Spinal cord (tissue), 10 donors: ENCODE data around the gene GOLGA6L9. TPM values are rescaled to one million over a fixed set of nuclear protein-coding genes. Genes with fewer than 3 reads are reported as not detected.
"Not testable (repeated sequence)": the region's sequence is repeated elsewhere in the genome, so short reads cannot be mapped to it uniquely, and the experiment has no call there.

ENCODE experiments used
- DNase-seq, 6 donors: peaks; one replicate each; pipeline versions ENCODE4 v3.0.0 to v3.0.0-alpha.2; 2013 to 2015; ENCODE audit warnings: low spot score in 6 of 6, low read depth in 4 of 6
- H3K27ac ChIP-seq: one replicate; pipeline ENCODE4 v1.5.1; 2013; ENCODE audit warnings: low read depth, low read length, control low read depth
- H3K27me3 ChIP-seq: one replicate; pipeline ENCODE4 v1.6.1; 2013; ENCODE audit warnings: low read length; ENCODE audit not compliant: control insufficient read depth, insufficient read depth
- H3K36me3 ChIP-seq: one replicate; pipeline ENCODE4 v1.6.1; 2013; ENCODE audit warnings: low read length; ENCODE audit not compliant: control insufficient read depth, insufficient read depth
- H3K4me1 ChIP-seq: one replicate; pipeline ENCODE4 v1.6.1; 2013; ENCODE audit warnings: low read length; ENCODE audit not compliant: control insufficient read depth, insufficient read depth
- H3K4me3 ChIP-seq: one replicate; pipeline ENCODE4 v1.5.1; 2013; ENCODE audit warnings: low read depth, low read length, control low read depth
- H3K9me3 ChIP-seq: one replicate; pipeline ENCODE4 v1.6.1; 2013; ENCODE audit warnings: low read length; ENCODE audit not compliant: control insufficient read depth, insufficient read depth
- WGBS: methylation state at CpG from one replicate; pipeline ENCODE4 v1.1.5; 2013; ENCODE audit warnings: missing lambda C conversion rate; ENCODE audit not compliant: insufficient coverage; 5-methylcytosine and 5-hydroxymethylcytosine counted together
- polyA plus RNA-seq, 2 donors: library from polyadenylated mRNA; unstranded; fragments of 120-200 nt; gene quantifications; one replicate each; pipeline ENCODE4 v1.2.1, GENCODE V29; 2013; ENCODE audit not compliant: insufficient read length in 2 of 2
- small RNA-seq: library from RNA; depleted of rRNA; stranded (forward); fragments of <200 nt; gene quantifications from one replicate; pipeline ENCODE3, GENCODE V24; 2014; ENCODE audit warnings: low replicate concordance
- total RNA-seq, 2 donors: library from RNA; depleted of rRNA in 1 of 2; stranded (reverse); fragments of 120-200 nt in 1 of 2; fragments of >200 nt in 1 of 2; gene quantifications; one replicate each; pipeline versions ENCODE4 v1.2.3 to v1.2.4, GENCODE V29; 2013 to 2014
- donor health status: healthy.

The GOLGA6L9 gene
- total and polyA plus RNA-seq, 4 donors: 4.3 to 13.2 (median 7.0) TPM

DNA sequence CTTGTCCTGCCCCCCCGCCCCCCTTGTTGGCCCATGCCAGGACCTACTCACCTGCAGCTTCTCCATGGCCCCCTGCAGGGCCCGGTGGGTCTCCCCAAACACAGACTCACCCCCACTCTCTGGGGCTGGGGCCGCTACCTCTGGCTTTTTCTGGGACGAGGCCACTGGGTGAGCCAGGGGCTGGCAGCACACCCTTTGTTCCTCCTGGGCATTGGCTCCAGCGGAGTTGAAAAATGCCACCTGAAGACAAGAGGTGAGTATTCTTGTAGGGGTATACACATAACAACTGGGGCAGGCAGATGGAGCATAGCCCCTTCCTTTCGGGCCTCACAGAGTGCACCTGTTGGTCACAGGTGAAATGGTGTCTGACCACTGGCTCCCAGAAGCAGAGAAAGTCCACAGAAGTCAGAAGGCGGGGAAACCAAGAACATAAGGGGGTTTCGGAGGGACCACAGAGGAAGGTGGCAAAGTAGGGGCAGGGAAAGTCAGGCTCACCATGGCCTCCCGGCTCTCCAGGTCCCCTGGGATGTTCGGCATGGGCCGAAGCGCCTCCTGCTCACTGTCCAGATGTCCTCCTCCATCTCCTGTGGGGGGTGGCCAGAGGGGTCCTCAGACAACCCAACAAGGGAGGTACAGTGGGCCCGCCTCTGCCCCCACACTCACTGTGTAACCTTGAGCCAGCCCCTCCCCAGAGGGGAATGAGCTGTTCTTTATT, 47.9 kb downstream of the GOLGA6L9 start:
- H3K27ac ChIP-seq, DNase-seq, H3K4me3 ChIP-seq, H3K4me1 ChIP-seq, H3K9me3 ChIP-seq, H3K27me3 ChIP-seq: not testable (repeated sequence)
- H3K36me3 ChIP-seq: peaks cover 15% of the 10 kb centered on the region
- WGBS: no CpG with 5 or more reads among the region's 13 CpGs

Small RNA genes lying within 50 kb of the gene (small RNA-seq; reads per million reads assigned to genes)
- gene AC245033.3: not detected

Other genes starting within 250 kb of the GOLGA6L9 start
- gene EFL1, start 167.1 kb upstream of the GOLGA6L9 start, total RNA-seq: 10 to 100 TPM; 21.0 to 21.4 TPM
- gene EFL1, start 167.1 kb upstream of the GOLGA6L9 start, polyA plus RNA-seq: 10 to 100 TPM; 15.0 to 16.6 TPM
- 10 to 100 TPM in 1 of 2 donors, 1 to 10 TPM in 1; 5.9 to 12.0 TPM for gene SAXO2, start 167.0 kb upstream of the GOLGA6L9 start, total RNA-seq
- gene SAXO2, start 167.0 kb upstream of the GOLGA6L9 start, polyA plus RNA-seq: 10 to 100 TPM in 1 of 2 donors, 1 to 10 TPM in 1; 8.6 to 10.2 TPM
- gene GOLGA6L10, start 80.3 kb upstream of the GOLGA6L9 start, total RNA-seq: 1 to 10 TPM; 2.3 to 4.0 TPM
- 1 to 10 TPM; 3.8 to 8.1 TPM for gene GOLGA6L10, start 80.3 kb upstream of the GOLGA6L9 start, polyA plus RNA-seq
- 1,000 to 10,000 TPM in 1 of 2 donors, 100 to 1,000 TPM in 1; 815 to 2,786 TPM for gene RPS17, start 110.6 kb downstream of the GOLGA6L9 start, total RNA-seq
- 1,000 to 10,000 TPM; 1,198 to 1,270 TPM for gene RPS17, start 110.6 kb downstream of the GOLGA6L9 start, polyA plus RNA-seq
- 10 to 100 TPM in 1 of 2 donors, 1 to 10 TPM in 1; 5.1 to 11.0 TPM for gene CPEB1, start 217.5 kb downstream of the GOLGA6L9 start, total RNA-seq
- 1 to 10 TPM; 8.1 to 8.2 TPM for gene CPEB1, start 217.5 kb downstream of the GOLGA6L9 start, polyA plus RNA-seq